ENCODE data around the gene ART4. TPM values are rescaled to one million over a fixed set of nuclear protein-coding genes. Genes with fewer than 3 reads are reported as not detected.

Gene ART4
- total RNA-seq, 1 donor from 2014 or later, result not detected

DNA sequence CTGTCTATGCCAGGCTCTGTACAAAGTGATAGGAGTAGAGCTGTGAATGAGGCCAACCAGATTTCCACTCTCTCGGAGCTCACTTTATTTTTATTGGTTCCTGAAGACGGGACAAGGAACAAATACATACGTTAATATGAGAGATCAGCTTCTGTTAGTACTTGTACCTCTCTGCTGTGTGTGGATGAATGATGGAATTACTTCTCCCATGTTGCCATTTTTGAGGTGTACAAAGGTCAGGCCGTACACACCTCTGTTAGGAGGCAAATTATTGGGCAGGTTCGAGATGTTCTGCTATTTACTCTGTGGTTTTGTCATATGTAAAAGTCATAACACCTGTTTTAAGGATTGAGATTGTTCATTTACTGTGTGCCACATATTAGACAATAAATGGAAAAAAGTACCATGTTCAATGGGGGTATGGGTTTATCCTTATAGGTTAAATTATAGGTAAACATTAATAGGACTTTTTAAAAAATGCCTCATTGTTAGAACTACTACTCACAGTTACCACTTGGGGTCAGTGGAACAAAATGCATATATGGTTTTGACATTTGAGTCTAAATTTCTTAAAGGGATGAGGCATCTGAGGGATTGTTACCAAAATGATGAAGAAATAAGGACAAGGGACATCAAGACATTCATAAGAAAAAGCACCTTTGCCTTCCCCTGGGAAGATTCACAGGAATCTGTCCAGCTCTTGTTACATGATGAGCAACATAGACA, 66.9 kb downstream of the ART4 start:
- no peaks in the 10 kb centered on the region for H3K27me3 Mint-ChIP-seq (ENCODE audit: low read depth, unreplicated experiment)
- H3K4me3 Mint-ChIP-seq (ENCODE audit: unreplicated experiment), result peak overlapping the region; percentile 93
- Histone ChIP-seq H2AFZ (ENCODE audit: low read depth, low read length) (no peak overlapping the region), H3K27me3 (ENCODE audit: insufficient read depth, low read length) (no peaks in the 10 kb centered on the region), H3K9ac (ENCODE audit: low read length) (no peak overlapping the region), H3K27ac (ENCODE audit: low read depth, low read length) (no peak overlapping the region), H3K4me1 (ENCODE audit: insufficient read depth, low read length) (peaks cover 10% of the 10 kb centered on the region), H3K4me2 (ENCODE audit: low read length) (peak overlapping the region; percentile 90), H3K4me3 (ENCODE audit: insufficient read depth, low read depth, low read length) (no peak overlapping the region), H3K36me3 (ENCODE audit: insufficient read depth, low read length) (no peaks in the 10 kb centered on the region), H4K20me1 (ENCODE audit: insufficient read depth, low read length) (no peaks in the 10 kb centered on the region), H3K9me3 (ENCODE audit: insufficient read depth, low read depth, low read length) (no peaks in the 10 kb centered on the region), H3K79me2 (ENCODE audit: insufficient read depth, low read length) (peaks cover 12% of the 10 kb centered on the region)
- no peaks in the 10 kb centered on the region for H3K9me3 Mint-ChIP-seq (ENCODE audit: unreplicated experiment)
- no peak for FAIRE-seq
- TF ChIP-seq, protein P1, sequence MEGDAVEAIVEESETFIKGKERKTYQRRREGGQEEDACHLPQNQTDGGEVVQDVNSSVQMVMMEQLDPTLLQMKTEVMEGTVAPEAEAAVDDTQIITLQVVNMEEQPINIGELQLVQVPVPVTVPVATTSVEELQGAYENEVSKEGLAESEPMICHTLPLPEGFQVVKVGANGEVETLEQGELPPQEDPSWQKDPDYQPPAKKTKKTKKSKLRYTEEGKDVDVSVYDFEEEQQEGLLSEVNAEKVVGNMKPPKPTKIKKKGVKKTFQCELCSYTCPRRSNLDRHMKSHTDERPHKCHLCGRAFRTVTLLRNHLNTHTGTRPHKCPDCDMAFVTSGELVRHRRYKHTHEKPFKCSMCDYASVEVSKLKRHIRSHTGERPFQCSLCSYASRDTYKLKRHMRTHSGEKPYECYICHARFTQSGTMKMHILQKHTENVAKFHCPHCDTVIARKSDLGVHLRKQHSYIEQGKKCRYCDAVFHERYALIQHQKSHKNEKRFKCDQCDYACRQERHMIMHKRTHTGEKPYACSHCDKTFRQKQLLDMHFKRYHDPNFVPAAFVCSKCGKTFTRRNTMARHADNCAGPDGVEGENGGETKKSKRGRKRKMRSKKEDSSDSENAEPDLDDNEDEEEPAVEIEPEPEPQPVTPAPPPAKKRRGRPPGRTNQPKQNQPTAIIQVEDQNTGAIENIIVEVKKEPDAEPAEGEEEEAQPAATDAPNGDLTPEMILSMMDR (IDR thresholded peaks at IDR 0.05; ENCODE audit: insufficient read depth, low read depth, low read length), result no peak
- TF ChIP-seq EZH2 (IDR thresholded peaks at IDR 0.05; ENCODE audit: insufficient read depth, low read length), result no peak
- H3K27ac Mint-ChIP-seq (ENCODE audit: unreplicated experiment), result peak overlapping the region; percentile 97
- peaks cover 32% of the 10 kb centered on the region for H3K4me1 Mint-ChIP-seq (ENCODE audit: low read depth, unreplicated experiment)
- H3K36me3 Mint-ChIP-seq (ENCODE audit: low read depth, unreplicated experiment), result no peaks in the 10 kb centered on the region
- DNase-seq (ENCODE audit: low read depth), result no peak

DNA sequence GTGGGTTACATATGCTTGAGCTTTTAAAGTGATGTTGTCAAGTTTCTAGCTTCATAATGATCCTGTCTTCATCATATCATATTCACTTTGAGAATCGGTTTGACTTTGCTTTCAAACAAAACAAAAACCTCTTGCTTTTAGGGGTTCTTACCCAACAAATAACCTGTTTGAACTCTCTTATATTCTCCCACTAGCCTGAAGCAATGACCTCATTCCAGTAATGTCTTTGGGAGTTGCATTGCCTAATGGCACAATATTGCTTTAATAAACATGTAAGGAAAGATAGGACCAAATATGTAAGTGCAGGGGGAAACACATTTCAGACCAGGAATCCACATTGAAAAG, 67.7 kb downstream of the ART4 start:
- H3K27ac ChIP-seq (ENCODE audit: low read depth, low read length), result peak overlapping the region; percentile 80
- TF ChIP-seq, protein P1 (IDR thresholded peaks at IDR 0.05; ENCODE audit: insufficient read depth, low read depth, low read length), result no peak
- TF ChIP-seq EZH2 (IDR thresholded peaks at IDR 0.05; ENCODE audit: insufficient read depth, low read length), result no peak
- H2AFZ ChIP-seq (ENCODE audit: low read depth, low read length), result peak overlapping the region; percentile 3
- peaks cover 12% of the 10 kb centered on the region for H3K79me2 ChIP-seq (ENCODE audit: insufficient read depth, low read length)
- Mint-ChIP-seq H3K4me1 (ENCODE audit: low read depth, unreplicated experiment) (peaks cover 31% of the 10 kb centered on the region), H3K9me3 (ENCODE audit: unreplicated experiment) (no peaks in the 10 kb centered on the region), H3K27ac (ENCODE audit: unreplicated experiment) (peak overlapping the region; percentile 97), H3K27me3 (ENCODE audit: low read depth, unreplicated experiment) (no peaks in the 10 kb centered on the region), H3K4me3 (ENCODE audit: unreplicated experiment) (peak overlapping the region; percentile 93), H3K36me3 (ENCODE audit: low read depth, unreplicated experiment) (no peaks in the 10 kb centered on the region)
- FAIRE-seq (no peak), DNase-seq (ENCODE audit: low read depth) (peak; percentile 33)
- peak overlapping the region; percentile 90 for H3K4me2 ChIP-seq (ENCODE audit: low read length)
- H3K4me3 ChIP-seq (ENCODE audit: insufficient read depth, low read depth, low read length), result peak overlapping the region; percentile 90
- peak overlapping the region; percentile 87 for H3K9ac ChIP-seq (ENCODE audit: low read length)
- peaks cover 10% of the 10 kb centered on the region for H3K4me1 ChIP-seq (ENCODE audit: insufficient read depth, low read length)
- H3K27me3 ChIP-seq (ENCODE audit: insufficient read depth, low read length), result no peaks in the 10 kb centered on the region
- no peaks in the 10 kb centered on the region for H3K36me3 ChIP-seq (ENCODE audit: insufficient read depth, low read length)
- no peaks in the 10 kb centered on the region for H3K9me3 ChIP-seq (ENCODE audit: insufficient read depth, low read depth, low read length)
- no peaks in the 10 kb centered on the region for H4K20me1 ChIP-seq (ENCODE audit: insufficient read depth, low read length)

Other genes with a start within 250 kb of the ART4 start
- gene GUCY2C, start 146.9 kb downstream of the ART4 start, total RNA-seq, result 0.09 and 0.10 TPM in 2 replicates
- gene WBP11, start 40.0 kb downstream of the ART4 start, total RNA-seq, result 67.1 and 72.1 TPM in 2 replicates
- gene C12orf60, start 39.9 kb downstream of the ART4 start, total RNA-seq, result 1.7 and 2.0 TPM in 2 replicates
- gene SMCO3, start 29.3 kb downstream of the ART4 start, total RNA-seq, result 0.57 and 0.84 TPM in 2 replicates
- not detected in 2 replicates for gene MGP, start 42.3 kb upstream of the ART4 start, total RNA-seq
- 0.29 and 1.0 TPM in 2 replicates for gene ERP27, start 95.0 kb upstream of the ART4 start, total RNA-seq
- 14.6 and 19.0 TPM in 2 replicates for gene ARHGDIB, start 118.1 kb upstream of the ART4 start, total RNA-seq
- not detected in 2 replicates for gene PDE6H, start 129.5 kb upstream of the ART4 start, total RNA-seq

Data from astrocyte (in vitro differentiated cells and primary cell).